ENCODE measurements around the gene TMEM156.

Gene TMEM156

GRCh38 chr4:38930707-38931106 lies 101.5 kb downstream of the TMEM156 start:
- no peak for TF ChIP-seq CTCF (IDR thresholded peaks at IDR 0.05; ENCODE audit: insufficient read depth, low read depth, low read length, missing control alignments)
- DNase-seq (ENCODE audit: low read depth): no peak

GRCh38 chr4:38930204-38930603 lies 102.0 kb downstream of the TMEM156 start:
- DNase-seq (ENCODE audit: low read depth): peak; percentile 51
- TF ChIP-seq CTCF (IDR thresholded peaks at IDR 0.05; ENCODE audit: insufficient read depth, low read depth, low read length, missing control alignments): no peak

More at GRCh38 chr4:38930707-38931106, 101.5 kb downstream of the TMEM156 start:
- no peak overlapping the region for H3K4me3 ChIP-seq (ENCODE audit: low read depth, low read length)

DNA sequence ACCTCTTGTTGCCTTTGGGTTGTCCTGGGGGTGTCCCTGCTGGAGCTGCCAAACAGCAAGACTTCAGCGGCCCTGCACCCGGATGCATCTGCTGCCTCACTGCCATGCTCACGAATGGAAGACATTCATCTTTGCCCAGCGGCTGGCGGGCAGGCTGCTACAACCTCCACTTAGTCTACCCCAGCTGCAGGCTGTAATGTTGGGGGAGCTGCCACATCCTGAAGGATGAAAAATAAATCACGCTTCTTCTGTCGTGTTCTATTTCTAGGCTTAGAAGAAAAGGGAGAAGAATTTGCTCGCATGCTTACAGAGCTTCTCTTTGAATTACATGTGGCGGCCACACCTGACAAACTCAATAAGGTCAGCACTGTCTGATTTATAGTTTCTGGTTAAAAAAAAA lies 103.2 kb downstream of the TMEM156 start:
- TF ChIP-seq CTCF (IDR thresholded peaks at IDR 0.05; ENCODE audit: insufficient read depth, low read depth, low read length, missing control alignments): no peak
- no peak overlapping the region for H3K4me3 ChIP-seq (ENCODE audit: low read depth, low read length)
- DNase-seq (ENCODE audit: low read depth): no peak

More at GRCh38 chr4:38930204-38930603, 102.0 kb downstream of the TMEM156 start:
- no peak overlapping the region for H3K4me3 ChIP-seq (ENCODE audit: low read depth, low read length)

GRCh38 chr4:38928568-38928967 lies 103.6 kb downstream of the TMEM156 start:
- H3K4me3 ChIP-seq (ENCODE audit: low read depth, low read length): no peak overlapping the region
- TF ChIP-seq CTCF (IDR thresholded peaks at IDR 0.05; ENCODE audit: insufficient read depth, low read depth, low read length, missing control alignments): no peak
- DNase-seq (ENCODE audit: low read depth): no peak

DNA sequence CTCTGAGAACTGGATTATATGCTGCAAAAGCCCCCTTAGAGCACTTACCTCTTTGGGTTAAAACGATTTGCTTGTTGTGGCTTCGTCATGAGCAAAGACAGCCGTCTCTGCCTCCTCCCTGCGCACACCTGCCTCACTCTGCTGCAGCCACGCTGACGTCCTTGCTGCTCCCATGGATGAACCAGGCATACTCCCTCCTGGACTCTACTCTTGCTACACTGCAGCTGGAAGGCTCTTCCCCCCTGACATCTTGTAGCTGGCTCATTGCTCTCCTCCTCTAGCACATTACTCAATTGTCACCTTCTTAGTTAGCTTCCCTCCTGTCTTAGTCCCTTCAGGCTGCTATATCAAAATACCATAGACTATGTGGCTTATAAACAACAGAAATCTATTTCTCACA lies 105.3 kb downstream of the TMEM156 start:
- no peak overlapping the region for H3K4me3 ChIP-seq (ENCODE audit: low read depth, low read length)
- no peak for DNase-seq (ENCODE audit: low read depth)
- no peak for TF ChIP-seq CTCF (IDR thresholded peaks at IDR 0.05; ENCODE audit: insufficient read depth, low read depth, low read length, missing control alignments)

- TF ChIP-seq CTCF (IDR thresholded peaks at IDR 0.05; ENCODE audit: insufficient read depth, low read depth, low read length, missing control alignments): no peak
- DNase-seq (ENCODE audit: low read depth): no peak
- H3K4me3 ChIP-seq (ENCODE audit: low read depth, low read length): no peak overlapping the region
These were observed 106.5 kb downstream of the TMEM156 start for GRCh38 chr4:38925492-38926413.
